Left colon (tissue), 2 donors: ENCODE results near the gene APBA3. TPM values are rescaled to one million over a fixed set of nuclear protein-coding genes. Genes with fewer than 3 reads are reported as not detected.

Experiments
- ATAC-seq: fragments of 200-7000 bp; cut with Tn5 transposase; one replicate; pipeline ENCODE4 v1.9.1; 2020; ENCODE audit warnings: mild to moderate bottlenecking, moderate library complexity
- DNase-seq, 2 donors: peaks; one replicate each; pipeline ENCODE4 v3.0.0-alpha.2; 2020
- intact Hi-C, 2 donors: fragments of 100-400 bp; cut with DNase I in 1 of 2; cut with micrococcal nuclease in 1 of 2; formaldehyde crosslinking; loops; one replicate each; pipeline versions ENCODE4 v1.11.2 to v1.14.0; 2022; cut with DNase I, micrococcal nuclease
- total RNA-seq, 2 donors: library from RNA; stranded (reverse); fragmentation: NEBNext Ultra II Directional; extraction: Animal tissue kit (Norgen Biotek cat#: 25700); gene quantifications; one replicate each; pipeline ENCODE4 v1.2.1, GENCODE V29; 2021
- donor health status: DM: no; HTN: no; CAD: no.
- donor health status: DM: yes; HTN: yes; CAD: no.

The APBA3 gene
- total RNA-seq, 2 donors from 2014 or later: 15.4 to 17.5 TPM

DNA sequence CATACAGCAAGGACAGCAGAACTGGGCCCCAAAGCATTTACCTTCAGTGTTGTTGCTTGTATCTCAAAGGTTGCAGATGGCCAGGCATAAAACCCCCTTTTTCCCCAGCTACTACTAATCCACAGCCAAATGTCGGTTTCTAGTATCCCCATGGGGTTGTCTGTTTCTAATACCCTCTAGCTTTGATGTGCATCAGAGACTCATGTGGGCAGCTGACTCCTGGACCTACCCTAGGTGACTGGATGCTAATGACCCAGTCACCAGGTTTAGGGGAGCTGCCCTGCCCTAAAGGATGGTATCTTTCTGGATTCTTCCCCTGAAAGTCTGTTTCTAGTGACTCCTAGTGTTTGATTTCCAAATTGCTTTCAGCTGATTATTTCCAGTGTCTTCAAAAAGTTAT, 29.4 kb downstream of the APBA3 start:
- intact Hi-C loops: no loop called here
- DNase-seq: no peak
- ATAC-seq: no peak

DNA sequence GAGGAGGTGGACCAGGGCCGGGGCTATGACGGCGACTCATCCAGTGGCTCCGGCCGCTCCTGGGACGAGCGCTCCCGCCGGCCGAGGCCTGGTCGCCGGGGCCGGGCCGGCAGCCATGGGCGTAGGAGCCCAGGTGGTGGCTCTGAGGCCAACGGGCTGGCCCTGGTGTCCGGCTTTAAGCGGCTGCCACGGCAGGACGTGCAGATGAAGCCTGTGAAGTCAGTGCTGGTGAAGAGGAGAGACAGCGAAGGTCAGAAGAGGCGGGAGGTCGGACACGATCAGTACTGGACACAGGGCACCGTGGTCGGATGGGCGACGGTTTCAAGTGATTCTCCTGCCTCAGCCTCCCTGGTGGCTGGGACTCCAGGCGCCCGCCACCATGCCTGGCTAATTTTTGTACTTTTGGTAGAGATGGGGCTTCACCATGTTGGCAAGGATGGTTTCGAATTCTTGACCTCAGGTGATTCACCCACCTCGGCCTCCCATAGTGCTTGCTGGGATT, 31.0 kb downstream of the APBA3 start:
- ATAC-seq (no peak), DNase-seq (no peak)
- intact Hi-C loops: no loop called here

DNA sequence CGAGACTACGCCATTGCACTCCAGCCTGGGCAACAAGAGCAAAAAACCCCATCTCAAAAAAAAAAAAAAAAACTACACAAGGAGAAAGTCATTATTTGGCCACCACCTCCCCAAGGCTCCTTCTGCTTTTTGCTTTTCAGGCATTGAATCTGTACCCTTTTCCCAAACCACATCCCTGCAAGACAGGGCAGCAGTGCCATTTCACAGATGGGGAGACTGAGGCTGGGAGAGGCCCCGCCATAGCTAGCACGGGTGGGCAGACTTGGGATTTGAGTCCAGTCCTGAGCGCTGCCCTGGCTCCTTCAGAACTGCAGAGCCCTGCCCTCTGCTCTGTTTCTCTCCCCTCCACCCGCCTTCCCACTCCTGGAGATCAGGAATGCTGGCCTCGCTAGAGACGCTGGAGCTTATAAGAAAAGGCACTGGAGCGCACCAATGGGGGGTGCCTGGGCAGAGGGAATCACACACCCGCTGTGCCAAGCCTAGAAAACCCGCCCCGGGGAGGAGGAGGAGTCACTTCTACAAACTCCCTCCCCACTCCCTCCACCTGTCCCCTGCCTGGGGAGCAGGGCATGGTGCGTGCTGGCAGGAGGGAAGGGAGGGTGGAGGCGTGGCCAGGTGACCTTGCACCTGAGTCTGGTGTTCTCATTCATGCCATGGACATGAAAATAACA, 35.7 kb downstream of the APBA3 start:
- intact Hi-C loops: no loop called here
- ATAC-seq (peak; percentile 72), DNase-seq (peak; percentile 91 to 95)

DNA sequence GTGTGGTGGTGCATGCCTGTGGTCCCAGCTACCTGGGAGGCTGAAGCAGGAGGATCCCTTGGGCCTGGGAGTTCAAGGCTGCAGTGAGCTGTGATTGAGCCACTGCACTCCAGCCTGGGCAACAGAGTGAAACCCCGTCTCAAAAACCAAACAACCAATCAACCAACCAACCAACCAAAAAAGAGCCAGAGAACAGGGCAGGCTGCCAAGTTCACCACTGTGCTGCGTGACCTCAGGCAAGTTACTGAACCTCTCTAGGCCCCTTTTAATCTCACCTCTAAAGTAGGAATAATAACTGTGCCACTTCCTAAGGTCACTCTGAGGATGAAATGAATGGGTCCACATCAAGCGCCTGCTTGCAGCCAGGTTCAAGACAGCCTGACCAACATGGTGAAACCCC, 36.4 kb downstream of the APBA3 start:
- DNase-seq: no peak
- intact Hi-C loops: no loop called here
- no peak for ATAC-seq

DNA sequence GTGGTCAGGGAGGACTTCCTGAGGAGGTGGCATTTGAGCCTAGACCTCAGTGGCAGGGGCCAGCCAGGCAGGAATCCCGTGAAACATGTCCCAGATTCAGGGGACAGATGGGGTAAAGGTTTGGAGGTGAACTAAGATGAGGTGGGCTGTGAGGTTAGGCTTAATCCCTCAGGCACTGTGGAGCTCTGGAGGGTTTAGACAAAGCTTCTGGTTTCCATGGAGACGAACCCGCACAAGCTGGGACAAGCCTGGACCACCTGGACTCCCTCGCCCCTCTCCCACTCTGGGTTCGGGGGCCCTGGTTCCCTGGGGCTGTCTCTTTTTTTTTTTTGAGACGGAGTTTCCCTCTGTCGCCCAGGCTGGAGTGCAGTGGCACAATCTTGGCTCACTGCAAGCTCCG, 37.6 kb downstream of the APBA3 start:
- ATAC-seq (no peak), DNase-seq (no peak)
- intact Hi-C loops: no loop called here

DNA sequence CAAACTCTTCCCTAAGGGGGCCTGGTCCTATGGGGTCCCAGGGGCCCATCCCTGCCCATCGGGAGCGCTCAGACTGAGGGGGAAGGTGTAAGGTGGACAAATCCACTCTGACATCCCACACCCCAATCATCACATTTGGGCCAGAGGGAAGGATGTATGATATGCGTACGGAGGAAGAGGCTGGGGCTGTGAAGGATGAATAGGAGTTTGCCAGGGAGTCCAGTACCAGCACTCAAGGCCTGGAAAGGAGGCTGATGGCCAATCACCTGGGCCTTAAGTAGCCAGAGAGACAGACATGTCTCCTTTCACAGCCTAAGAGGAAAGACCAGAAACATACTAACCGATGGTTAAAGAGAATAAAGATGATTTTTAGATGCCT, 38.4 kb downstream of the APBA3 start:
- DNase-seq (no peak), ATAC-seq (no peak)
- intact Hi-C loops: no loop called here

DNA sequence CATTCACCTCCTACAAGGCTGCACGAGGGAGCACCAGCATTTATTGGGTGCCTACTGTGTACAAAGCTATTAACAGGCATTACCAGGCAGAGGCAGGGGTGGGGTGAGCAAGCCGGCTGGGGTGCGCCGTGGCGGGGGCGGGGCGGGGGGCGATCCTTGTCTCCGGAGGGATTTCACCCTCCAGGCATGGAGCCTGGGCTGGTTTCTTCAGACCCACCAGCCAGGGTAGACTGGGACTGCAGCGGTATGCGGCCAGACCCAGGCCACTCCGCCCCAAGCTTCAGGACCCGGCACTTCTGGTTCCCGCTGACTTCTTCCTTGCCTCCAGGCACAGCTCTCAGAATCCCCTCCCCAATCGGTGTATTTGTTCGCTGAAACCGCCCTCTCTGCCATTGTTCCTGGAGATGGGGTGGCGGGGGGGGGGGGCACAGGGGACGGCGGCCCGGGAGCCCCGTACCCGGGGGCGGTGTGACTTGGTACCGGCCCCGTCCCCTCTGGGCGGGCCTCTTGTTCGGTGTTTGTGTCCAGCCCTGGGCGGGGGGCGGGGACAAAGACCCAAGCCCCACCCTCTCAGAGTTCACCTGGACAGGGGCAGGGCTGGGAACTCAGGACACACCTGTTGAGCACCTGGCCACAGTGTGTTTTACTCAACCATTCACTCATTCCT, 38.9 kb downstream of the APBA3 start:
- peak; percentile 47 for ATAC-seq
- peak; percentile 81 to 86 for DNase-seq
- intact Hi-C loops: no loop called here

DNA sequence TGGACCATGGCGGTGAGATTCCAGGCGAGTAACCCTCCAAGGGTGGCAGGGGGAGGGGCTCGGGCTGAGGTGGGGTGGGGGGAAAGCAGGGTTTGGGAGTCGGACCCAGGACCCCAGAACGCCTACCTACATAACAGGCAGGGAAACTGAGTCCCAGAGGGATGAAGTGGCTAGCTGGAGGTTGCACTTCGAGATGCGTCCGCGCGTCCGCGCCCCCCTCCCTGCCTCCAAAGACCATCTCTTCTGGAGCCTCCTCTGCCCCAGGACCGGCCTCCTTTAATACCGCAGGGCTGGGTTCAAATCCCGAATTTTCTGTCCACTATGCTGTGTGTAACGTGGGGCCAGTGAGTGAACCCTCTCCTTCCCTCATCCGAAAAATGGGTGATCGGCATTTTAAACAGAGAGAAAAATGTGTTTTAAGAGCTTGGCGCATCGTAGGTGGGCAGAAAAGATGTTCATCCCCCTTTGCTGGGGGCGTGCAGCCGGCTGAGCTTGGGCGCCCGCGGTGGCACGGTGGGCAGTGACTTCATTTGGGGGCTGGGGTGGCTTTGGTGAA, 39.5 kb downstream of the APBA3 start:
- no peak for ATAC-seq
- intact Hi-C loops: no loop called here

DNA sequence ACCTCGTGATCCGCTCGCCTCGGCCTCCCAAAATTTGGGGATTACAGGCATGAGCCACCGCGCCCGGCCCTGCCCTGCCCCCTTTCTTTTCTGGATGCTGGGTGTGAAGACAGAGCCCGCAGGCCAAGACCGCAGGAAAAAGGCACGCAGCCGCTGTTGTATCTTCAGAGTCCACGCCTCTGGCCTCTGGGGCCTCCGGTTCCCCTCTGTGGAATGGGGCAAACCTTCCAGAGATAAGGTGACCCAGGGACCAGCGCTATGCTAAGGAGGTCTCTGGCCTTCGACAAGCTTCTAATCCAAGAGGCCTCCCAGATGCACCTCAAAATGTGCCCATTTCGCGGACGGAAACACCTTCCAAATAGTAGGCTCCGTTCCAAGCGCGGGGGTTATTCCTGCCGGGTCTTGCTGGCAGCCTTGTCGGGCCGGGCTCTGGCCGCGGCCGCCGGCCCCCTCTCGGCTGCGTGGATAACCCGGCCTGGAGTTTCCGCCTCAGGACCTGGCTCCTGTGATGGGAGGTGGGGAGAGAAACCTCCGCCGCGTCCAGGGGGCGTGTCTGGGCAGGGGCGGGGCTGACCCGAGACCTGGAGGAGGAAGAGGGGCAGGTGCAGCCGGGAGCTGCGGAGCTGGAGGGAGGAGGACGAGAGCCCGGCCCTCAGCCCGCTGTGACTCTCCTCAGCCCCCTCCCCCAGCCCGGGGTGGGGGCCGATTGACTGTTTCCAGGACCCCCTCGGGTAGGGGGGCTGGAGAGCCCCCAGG, 40.2 kb downstream of the APBA3 start:
- ATAC-seq: peak; percentile 68
- intact Hi-C loops: no loop called here
- DNase-seq: peak; percentile 95 to 96

More for the DNA sequence above, 39.5 kb downstream of the APBA3 start:
- no peak for DNase-seq

DNA sequence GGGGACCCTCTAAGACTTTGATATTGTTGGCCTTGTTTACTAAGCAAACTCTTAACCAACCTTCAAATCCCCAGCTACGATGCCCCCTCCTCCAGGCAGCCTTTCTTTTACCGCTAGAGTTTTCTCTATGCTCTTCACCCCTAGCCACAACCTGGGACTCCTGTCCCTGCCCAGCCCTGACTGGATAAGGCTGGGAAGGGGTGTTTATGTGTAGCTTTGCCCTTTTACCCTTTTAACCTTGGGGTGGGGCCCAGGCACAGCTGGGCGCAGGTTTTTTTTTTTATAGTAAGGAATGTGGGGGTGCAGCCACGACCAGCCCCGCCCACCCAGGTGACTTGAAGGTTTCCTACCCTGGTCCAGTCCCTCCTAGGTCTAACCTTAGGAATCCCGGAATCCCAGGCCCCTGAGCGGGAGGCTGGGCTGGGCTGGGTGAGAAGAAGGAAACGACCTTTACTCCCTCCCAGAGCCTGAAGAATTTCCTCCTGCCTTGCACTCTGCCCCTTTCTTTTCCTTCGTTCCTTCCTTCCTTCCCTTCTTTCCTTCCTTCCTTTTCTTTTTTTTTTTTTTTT, 41.1 kb downstream of the APBA3 start:
- peak; percentile 89 to 95 for DNase-seq
- peak; percentile 70 for ATAC-seq
- intact Hi-C loops: no loop called here

DNA sequence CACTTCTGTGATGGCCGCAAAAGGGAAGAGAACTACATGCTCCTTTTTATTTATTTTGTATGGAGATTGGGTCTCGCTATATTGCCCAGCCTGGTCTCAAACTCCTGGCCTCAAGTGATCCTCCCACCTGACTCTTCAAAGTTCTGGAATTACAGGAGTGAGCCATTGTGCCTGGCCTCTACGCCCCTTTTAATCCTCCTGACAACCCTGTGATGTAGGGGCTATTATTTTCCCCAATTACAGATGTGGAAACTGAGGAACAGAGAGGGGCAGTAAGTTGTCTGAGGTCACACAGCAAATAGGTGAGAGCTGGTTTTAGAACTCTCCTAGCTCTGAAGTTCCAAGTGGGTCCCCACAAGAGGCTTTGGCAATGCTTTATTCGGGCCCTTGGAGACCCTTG, 41.6 kb downstream of the APBA3 start:
- no peak for DNase-seq
- ATAC-seq: no peak
- intact Hi-C loops: no loop called here

DNA sequence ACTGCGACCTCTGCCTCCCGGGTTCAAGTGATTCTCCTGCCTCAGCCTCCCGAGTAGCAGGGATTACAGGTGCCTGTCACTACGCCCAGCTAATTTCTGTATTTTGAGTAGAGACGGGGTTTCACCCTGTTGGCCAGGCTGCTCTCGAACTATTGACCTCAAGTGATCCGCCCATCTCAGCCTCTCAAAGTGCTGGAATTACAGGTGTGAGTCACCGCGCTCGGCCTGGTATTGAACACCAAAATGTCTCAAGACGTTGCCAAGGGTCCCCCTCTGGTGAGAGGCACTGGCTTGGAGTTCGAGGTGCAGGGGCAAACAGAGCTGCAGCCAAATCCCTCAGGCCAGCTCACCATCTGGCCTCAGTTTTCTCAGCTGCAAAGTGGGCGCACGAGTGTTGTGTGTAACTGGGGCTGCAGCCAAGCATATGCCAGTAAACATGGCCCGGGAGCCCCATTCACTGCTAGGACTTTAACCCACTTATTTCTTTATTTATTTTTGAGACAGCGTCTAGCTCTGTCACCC, 45.3 kb downstream of the APBA3 start:
- ATAC-seq (no peak), DNase-seq (no peak)
- intact Hi-C loops: no loop called here

DNA sequence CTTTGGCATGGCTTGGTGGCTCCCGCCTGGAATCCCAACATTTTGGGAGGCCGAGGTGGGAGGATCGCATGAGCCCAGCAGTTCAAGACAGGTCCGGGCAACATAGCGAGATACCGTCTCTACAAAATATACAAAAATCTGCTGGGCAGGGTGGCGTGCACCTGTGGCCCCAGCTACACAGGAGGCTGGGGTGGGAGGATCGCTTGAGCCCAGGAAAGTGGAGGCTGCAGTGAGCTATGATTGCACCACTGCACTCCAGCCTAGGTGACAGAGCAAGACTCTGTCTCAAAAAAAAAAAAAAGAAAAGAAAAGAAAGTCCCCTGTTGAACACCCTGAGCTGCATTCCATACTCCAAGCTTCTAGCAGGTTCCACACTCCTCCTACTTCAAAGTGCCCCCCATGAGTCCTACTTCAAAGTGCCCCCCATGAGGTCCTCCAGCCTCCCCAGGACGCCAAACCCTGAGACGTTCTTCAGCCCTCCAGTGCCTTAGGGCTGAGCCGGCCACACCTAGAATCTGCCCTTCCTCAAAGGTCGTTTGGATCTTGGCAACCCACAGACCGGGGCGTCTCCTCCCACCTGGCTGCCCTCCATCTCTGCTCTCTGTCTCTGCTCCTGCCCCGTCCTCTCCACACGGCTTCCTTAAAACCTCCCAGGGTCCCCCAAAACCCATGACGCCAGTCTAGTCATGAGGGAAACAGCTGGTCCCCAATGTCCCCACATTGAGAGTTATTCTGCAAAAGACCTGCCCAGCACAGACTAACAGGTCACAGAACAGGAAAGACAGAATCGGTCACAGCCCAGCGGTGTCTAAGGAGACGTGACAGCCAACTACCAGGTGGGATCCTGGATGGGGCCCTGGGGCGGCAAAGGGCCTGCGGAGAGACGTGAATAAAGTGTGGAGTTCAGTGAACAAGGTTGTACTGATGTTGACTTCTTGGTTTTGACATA, 48.6 kb downstream of the APBA3 start:
- intact Hi-C loops: no loop called here
- peak; percentile 77 to 78 for DNase-seq
- ATAC-seq: peak; percentile 51

DNA sequence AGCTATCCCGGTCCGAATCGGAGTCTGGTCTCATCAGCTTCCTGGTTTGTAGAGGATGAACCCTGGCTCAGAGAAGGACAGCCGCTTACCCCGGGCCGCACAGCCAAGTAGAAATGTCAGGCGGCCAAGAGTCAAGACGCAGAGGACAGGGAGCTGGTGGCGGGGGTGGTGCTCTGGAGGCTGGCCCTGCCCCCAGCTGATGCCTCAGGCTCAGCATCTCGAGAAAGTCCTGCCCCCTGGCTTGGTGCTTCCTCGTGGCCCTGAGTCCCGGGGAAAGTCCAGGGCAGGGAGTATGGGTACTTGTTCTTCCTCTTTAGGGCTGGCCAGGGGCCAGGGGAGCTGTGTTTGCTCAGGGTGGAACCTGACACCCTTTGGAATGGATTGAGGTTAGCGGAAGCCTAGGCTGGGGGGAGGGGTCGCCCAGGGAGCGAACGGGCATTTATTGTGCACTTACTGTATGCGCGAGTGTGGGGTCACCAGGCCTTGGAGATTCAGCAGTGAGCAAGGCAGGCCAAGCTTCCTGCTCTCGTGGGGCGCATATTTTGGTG, 51.2 kb downstream of the APBA3 start:
- ATAC-seq (peak; percentile 75), DNase-seq (peak; percentile 98 to 99)
- intact Hi-C loops: no loop called here

DNA sequence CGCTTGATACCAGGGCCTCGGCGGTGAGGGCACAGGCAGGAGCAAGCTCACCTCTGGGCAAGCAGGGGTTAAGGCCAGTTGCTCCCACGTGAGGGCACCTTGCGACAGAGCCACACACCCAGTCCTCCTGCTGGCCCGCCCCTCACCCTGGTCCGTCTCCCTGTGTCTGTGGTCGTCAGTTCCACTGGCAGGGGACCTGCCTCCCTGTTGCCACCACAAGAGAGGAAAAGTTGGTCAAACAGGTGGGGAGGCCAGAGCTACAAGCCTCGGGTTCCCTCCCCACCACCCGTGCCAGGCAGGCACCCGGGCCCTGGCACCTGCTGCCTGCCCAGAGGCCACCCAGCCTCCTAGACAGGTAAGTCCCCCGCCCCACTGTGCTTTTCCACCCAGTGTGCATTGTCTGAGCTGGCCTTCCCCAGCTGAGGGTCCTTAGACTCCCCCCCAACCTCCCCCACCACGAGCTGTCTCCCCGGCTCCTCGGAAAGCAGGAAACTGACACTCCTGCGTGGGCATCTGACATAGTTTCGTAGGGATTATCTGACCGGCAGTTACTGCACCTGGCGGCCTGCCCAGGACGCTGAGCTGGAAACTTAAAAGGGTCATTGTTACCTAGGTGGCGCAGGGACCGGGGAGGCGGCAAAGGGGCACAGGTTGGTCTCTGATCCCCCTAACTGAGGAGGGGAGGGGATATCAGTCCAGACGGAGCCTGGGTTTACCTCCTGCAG, 53.1 kb downstream of the APBA3 start, which contains the start of gene TJP3:
Gene TJP3 (plus strand): TSS at position 178 of the 725 bp plus-strand sequence. CDS start 20,049 bp downstream, outside the sequence.
- intact Hi-C loops: no loop called here
- peak; percentile 88 to 91 for DNase-seq
- ATAC-seq: peak; percentile 67

DNA sequence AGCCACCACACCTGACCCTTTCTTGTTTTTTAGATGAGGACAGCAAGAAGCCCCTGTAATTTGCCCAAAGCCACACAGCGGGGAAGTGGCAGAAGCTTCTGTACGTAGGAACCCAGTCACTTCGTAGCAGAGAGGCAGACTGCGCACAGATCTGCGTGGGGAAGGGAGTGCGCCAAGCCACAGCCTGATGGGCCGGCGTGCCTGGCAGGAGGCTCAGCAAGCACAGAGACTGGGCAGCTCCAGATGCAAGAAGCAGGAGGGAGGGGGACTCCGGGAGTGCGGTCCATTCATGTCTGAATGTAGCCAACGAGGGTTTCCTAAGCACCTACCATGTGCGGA, 53.7 kb downstream of the APBA3 start:
- DNase-seq (no peak), ATAC-seq (peak; percentile 13)
- intact Hi-C loops: no loop called here

DNA sequence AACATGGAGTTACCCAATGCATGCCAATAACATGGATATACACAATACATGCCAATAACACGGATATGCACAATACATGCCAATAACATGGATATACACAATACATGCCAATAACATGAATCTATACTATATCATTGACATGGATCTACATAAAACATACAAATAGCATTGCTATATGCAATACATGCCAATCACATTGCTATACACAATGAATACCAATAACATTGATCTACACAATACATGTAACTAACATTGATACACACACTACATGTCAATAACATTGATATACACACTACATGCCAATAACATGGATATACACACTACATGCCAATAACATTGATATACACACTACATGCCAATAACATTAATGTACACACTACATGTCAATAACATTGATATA, 60.3 kb downstream of the APBA3 start:
- DNase-seq (no peak), ATAC-seq (no peak)
- intact Hi-C loops: loop anchor here (5.0 kb wide), 1 partner anchor 34 kb away; no protein-coding TSS in a partner anchor
